CD4-positive, alpha-beta memory T cell (primary cell): ENCODE measurements around the gene PPT2. TPM values are rescaled to one million over a fixed set of nuclear protein-coding genes. Genes with fewer than 3 reads are reported as not detected.

Experiments
- CTCF ChIA-PET: fragments of 350-600 bp; sonication (Branson Sonifier 250); formaldehyde crosslinking; loops from one replicate; lab custom pipeline; 2021; ENCODE audit warnings: inconsistent platforms; ENCODE audit not compliant: partially characterized antibody; lab: Charles Lee
- POLR2A ChIA-PET: fragments of 350-600 bp; sonication (Branson Sonifier 250); formaldehyde crosslinking; loops from one replicate; lab custom pipeline; 2021; ENCODE audit not compliant: partially characterized antibody; lab: Charles Lee
- DNase-seq, 5 donors: peaks; one replicate each; pipeline versions ENCODE4 v3.0.0 to v3.0.0-alpha.2; 2020 to 2022; ENCODE audit warnings: mixed read lengths in 1 of 5
- H3K27ac ChIP-seq: one replicate; pipeline ENCODE4 v1.7.0; 2013; ENCODE audit warnings: low read depth, low read length
- H3K27me3 ChIP-seq: 2 replicates; pipeline ENCODE4 v1.7.0; 2013; ENCODE audit warnings: mild to moderate bottlenecking, low read length, moderate library complexity; ENCODE audit not compliant: insufficient read depth
- H3K36me3 ChIP-seq: 2 replicates; pipeline ENCODE4 v1.7.0; 2013; ENCODE audit warnings: mild to moderate bottlenecking, low read length, moderate library complexity; ENCODE audit not compliant: insufficient read depth
- H3K4me1 ChIP-seq: 2 replicates; pipeline ENCODE4 v1.7.0; 2013; ENCODE audit warnings: mild to moderate bottlenecking, low read length, moderate library complexity; ENCODE audit not compliant: insufficient read depth
- H3K4me3 ChIP-seq, 2 donors: one replicate each; pipeline ENCODE4 v1.7.0; 2013; ENCODE audit warnings: low read length in 2 of 2, mild to moderate bottlenecking in 1 of 2
- H3K9me3 ChIP-seq, 2 donors: one replicate each; pipeline ENCODE4 v1.7.0; 2013; ENCODE audit warnings: low read length in 2 of 2, control low read depth in 1 of 2; ENCODE audit not compliant: control insufficient read depth in 1 of 2
- H3K27ac Mint-ChIP-seq, 7 donors: one replicate each; pipeline ENCODE4 v1.8.0; 2020 to 2021; ENCODE audit warnings: mixed read lengths in 7 of 7, mild to moderate bottlenecking in 6 of 7, inconsistent platforms in 3 of 7, moderate library complexity in 3 of 7
- H3K27me3 Mint-ChIP-seq, 2 donors: one replicate each; pipeline ENCODE4 v1.8.0; 2020 to 2021; ENCODE audit warnings: mixed read lengths in 2 of 2
- H3K36me3 Mint-ChIP-seq, 2 donors: one replicate each; pipeline ENCODE4 v1.8.0; 2020 to 2021; ENCODE audit warnings: mixed read lengths in 2 of 2, inconsistent platforms in 1 of 2, mild to moderate bottlenecking in 1 of 2
- H3K4me1 Mint-ChIP-seq, 4 donors: one replicate each; pipeline ENCODE4 v1.8.0; 2020 to 2021; ENCODE audit warnings: mixed read lengths in 4 of 4, mild to moderate bottlenecking in 1 of 4
- H3K4me3 Mint-ChIP-seq, 8 donors: one replicate each; pipeline ENCODE4 v1.8.0; 2020 to 2021; ENCODE audit warnings: mixed read lengths in 8 of 8, mild to moderate bottlenecking in 7 of 8, moderate library complexity in 6 of 8, inconsistent platforms in 3 of 8
- H3K9me3 Mint-ChIP-seq, 8 donors: one replicate each; pipeline ENCODE4 v1.8.0; 2020 to 2021; ENCODE audit warnings: mixed read lengths in 8 of 8, mild to moderate bottlenecking in 5 of 8, inconsistent platforms in 3 of 8, moderate library complexity in 1 of 8
- intact Hi-C: fragments of 100-400 bp; cut with micrococcal nuclease; formaldehyde crosslinking; loops from one replicate; pipeline ENCODE4 v1.15.1; 2023
- polyA plus RNA-seq, 2 donors: library from polyadenylated mRNA; unstranded; fragments of 300-500 nt; fragmentation: Illumina TruSeq; gene quantifications; one replicate each; pipeline ENCODE4 v1.2.3, GENCODE V29; 2021
- total RNA-seq, 2 experiments: library from RNA; stranded (reverse); gene quantifications; one replicate each; pipeline ENCODE4 v1.2.3, GENCODE V29; 2021

Gene PPT2
- total and polyA plus RNA-seq, 4 experiments from 2014 or later, result 3.8 to 15.4 (median 8.2) TPM

- peaks cover 19 to 61% of the 10 kb centered on the region in 2 donors for H3K36me3 Mint-ChIP-seq
- H3K4me1 Mint-ChIP-seq, result peaks cover 6 to 13% (median 9%) of the 10 kb centered on the region in 4 donors
- H3K4me3 Mint-ChIP-seq, result no peak overlapping the region
Observed at GRCh38 chr6:32115623-32116022, 38.3 kb upstream of the PPT2 start.

GRCh38 chr6:32116674-32117073, 37.3 kb upstream of the PPT2 start:
- Mint-ChIP-seq H3K4me1 (peaks cover 4 to 13% (median 10%) of the 10 kb centered on the region in 4 donors), H3K9me3 (no peaks in the 10 kb centered on the region), H3K27ac (peak overlapping the region in 2 of 7 donors; percentile 23 to 85), H3K36me3 (peaks cover 27 to 65% of the 10 kb centered on the region in 2 donors), H3K4me3 (no peak overlapping the region), H3K27me3 (no peaks in the 10 kb centered on the region)
- H3K27ac ChIP-seq, result no peak overlapping the region
- H3K9me3 ChIP-seq, result no peaks in the 10 kb centered on the region
- H3K36me3 ChIP-seq, result peaks cover 56% of the 10 kb centered on the region
- no peak overlapping the region for H3K4me3 ChIP-seq
- POLR2A ChIA-PET, result interaction anchor here (0.9 kb wide), 1 partner anchor 76 kb away, joined by 3 read pairs; the partner anchor contains the start of gene GPSM3
- intact Hi-C loops, result no loop called here
- H3K4me1 ChIP-seq, result peaks cover 8% of the 10 kb centered on the region
- H3K27me3 ChIP-seq, result no peaks in the 10 kb centered on the region
- no peak for DNase-seq
- CTCF ChIA-PET, result interaction anchor here (0.8 to 2.8 kb wide), 5 partner anchors 10 to 129 kb away, joined by 3 to 13 read pairs (median 8); partner anchors contain the start of gene GPSM3

More at GRCh38 chr6:32115623-32116022, 38.3 kb upstream of the PPT2 start:
- Histone ChIP-seq H3K4me3 (no peak overlapping the region), H3K4me1 (peaks cover 8% of the 10 kb centered on the region), H3K36me3 (peaks cover 45% of the 10 kb centered on the region), H3K9me3 (no peaks in the 10 kb centered on the region), H3K27me3 (no peaks in the 10 kb centered on the region), H3K27ac (no peak overlapping the region)
- no peaks in the 10 kb centered on the region for H3K27me3 Mint-ChIP-seq
- POLR2A ChIA-PET, result no interaction called here
- CTCF ChIA-PET, result no interaction called here
- intact Hi-C loops, result no loop called here
- no peak for DNase-seq
- peak overlapping the region in 3 of 7 donors; percentile 24 to 73 (median 29) for H3K27ac Mint-ChIP-seq
- H3K9me3 Mint-ChIP-seq, result no peaks in the 10 kb centered on the region

GRCh38 chr6:32117461-32117860, 36.5 kb upstream of the PPT2 start:
- CTCF ChIA-PET, result interaction anchor here (0.8 to 4.3 kb wide), 13 partner anchors 8 to 136 kb away, joined by 3 to 32 read pairs (median 7); partner anchors contain the start of genes ATF6B, FKBPL, GPSM3 and TNXB

GRCh38 chr6:32118782-32119628, 34.9 kb upstream of the PPT2 start:
- H3K4me3 Mint-ChIP-seq, result no peak overlapping the region
- no peaks in the 10 kb centered on the region for H3K9me3 Mint-ChIP-seq
- Histone ChIP-seq H3K4me3 (no peak overlapping the region), H3K36me3 (peaks cover 69% of the 10 kb centered on the region), H3K9me3 (no peaks in the 10 kb centered on the region), H3K27ac (no peak overlapping the region), H3K4me1 (peaks cover 8% of the 10 kb centered on the region), H3K27me3 (no peaks in the 10 kb centered on the region)
- peaks cover 3 to 19% (median 11%) of the 10 kb centered on the region in 4 donors for H3K4me1 Mint-ChIP-seq
- H3K36me3 Mint-ChIP-seq, result peaks cover 39 to 75% of the 10 kb centered on the region in 2 donors
- peak in 4 of 5 donors; percentile 59 to 65 (median 63) for DNase-seq
- ChIA-PET POLR2A (interaction anchor here (0.6 to 3.5 kb wide), 8 partner anchors 10 to 77 kb away, joined by 3 to 20 read pairs (median 3); partner anchors contain the start of genes ATF6B, FKBPL and GPSM3), CTCF (interaction anchor here (0.6 to 4.3 kb wide), 22 partner anchors 9 to 138 kb away, joined by 3 to 32 read pairs (median 4); partner anchors contain the start of genes AGPAT1, ATF6B, FKBPL and GPSM3)
- intact Hi-C loops, result loop anchor here (1.0 to 2.0 kb wide), 3 partner anchors 35 to 126 kb away; partner anchors contain the start of gene PPT2
- peak overlapping the region in 6 of 7 donors; percentile 47 to 90 (median 72) for H3K27ac Mint-ChIP-seq
- no peaks in the 10 kb centered on the region for H3K27me3 Mint-ChIP-seq

More at GRCh38 chr6:32117461-32117860, 36.5 kb upstream of the PPT2 start:
- Histone ChIP-seq H3K4me3 (no peak overlapping the region), H3K27ac (no peak overlapping the region), H3K9me3 (no peaks in the 10 kb centered on the region), H3K36me3 (peaks cover 62% of the 10 kb centered on the region), H3K4me1 (peaks cover 8% of the 10 kb centered on the region), H3K27me3 (no peaks in the 10 kb centered on the region)
- peak overlapping the region in 1 of 7 donors; percentile 53 for H3K27ac Mint-ChIP-seq
- H3K9me3 Mint-ChIP-seq, result no peaks in the 10 kb centered on the region
- no peak overlapping the region for H3K4me3 Mint-ChIP-seq
- peaks cover 5 to 19% (median 10%) of the 10 kb centered on the region in 4 donors for H3K4me1 Mint-ChIP-seq
- no peak for DNase-seq
- intact Hi-C loops, result no loop called here
- H3K27me3 Mint-ChIP-seq, result no peaks in the 10 kb centered on the region
- POLR2A ChIA-PET, result interaction anchor here (1.3 kb wide), 1 partner anchor 61 kb away, joined by 3 read pairs; the partner anchor contains the start of gene RNF5
- peaks cover 34 to 70% of the 10 kb centered on the region in 2 donors for H3K36me3 Mint-ChIP-seq

- CTCF ChIA-PET, result interaction anchor here (0.7 to 4.3 kb wide), 2 partner anchors 8 to 75 kb away, joined by 3 to 32 read pairs; partner anchors contain the start of genes ATF6B and FKBPL
- H3K27ac Mint-ChIP-seq, result no peak overlapping the region
- H3K9me3 ChIP-seq, result no peaks in the 10 kb centered on the region
Observed at GRCh38 chr6:32120573-32121059, 33.3 kb upstream of the PPT2 start.

GRCh38 chr6:32123681-32124080, 30.3 kb upstream of the PPT2 start:
- Histone ChIP-seq H3K27ac (no peak overlapping the region), H3K27me3 (no peaks in the 10 kb centered on the region), H3K9me3 (no peaks in the 10 kb centered on the region), H3K4me1 (peaks cover 31% of the 10 kb centered on the region), H3K36me3 (peaks cover 56% of the 10 kb centered on the region), H3K4me3 (no peak overlapping the region)
- peak overlapping the region in 2 of 7 donors; percentile 5 to 57 for H3K27ac Mint-ChIP-seq
- H3K4me3 Mint-ChIP-seq, result peak overlapping the region in 1 of 8 donors; percentile 29
- ChIA-PET CTCF (no interaction called here), POLR2A (interaction anchor here (0.6 kb wide), 2 partner anchors 52 to 312 kb away, joined by 3 read pairs; partner anchors contain the start of gene AGPAT1)
- no peaks in the 10 kb centered on the region for H3K9me3 Mint-ChIP-seq
- DNase-seq, result no peak
- no peaks in the 10 kb centered on the region for H3K27me3 Mint-ChIP-seq
- intact Hi-C loops, result no loop called here
- H3K4me1 Mint-ChIP-seq, result peaks cover 30 to 54% (median 42%) of the 10 kb centered on the region in 4 donors
- peaks cover 51 to 68% of the 10 kb centered on the region in 2 donors for H3K36me3 Mint-ChIP-seq

More at GRCh38 chr6:32120573-32121059, 33.3 kb upstream of the PPT2 start:
- Histone ChIP-seq H3K36me3 (peaks cover 74% of the 10 kb centered on the region), H3K27me3 (no peaks in the 10 kb centered on the region), H3K4me3 (no peak overlapping the region), H3K4me1 (peaks cover 8% of the 10 kb centered on the region), H3K27ac (no peak overlapping the region)
- POLR2A ChIA-PET, result interaction anchor here (1.6 to 3.5 kb wide), 2 partner anchors 8 to 75 kb away, joined by 9 to 20 read pairs; partner anchors contain the start of genes ATF6B and FKBPL
- intact Hi-C loops, result no loop called here
- Mint-ChIP-seq H3K4me1 (peaks cover 9 to 26% (median 17%) of the 10 kb centered on the region in 4 donors), H3K36me3 (peaks cover 47 to 72% of the 10 kb centered on the region in 2 donors), H3K27me3 (no peaks in the 10 kb centered on the region), H3K9me3 (no peaks in the 10 kb centered on the region), H3K4me3 (no peak overlapping the region)
- no peak for DNase-seq
